GM13977 (cell line): ENCODE results near the gene SH3GL2.

Experiments
- DNase-seq: peaks from one replicate; pipeline ENCODE4 v3.0.0; 2012; ENCODE audit warnings: low spot score
- in situ Hi-C: fragments of 300-500 bp; cut with MboI; formaldehyde crosslinking; loops from one replicate; pipeline ENCODE4 v1.12.0; 2022; ENCODE audit warnings: low sequenced_read_pairs, low pct_unique_long_range_greater_than_20kb, mixed read lengths, inconsistent platforms; ENCODE audit not compliant: unreplicated experiment
- TF ChIP-seq, protein P1 (sequence below): IDR thresholded peaks from 2 replicates; pipeline ENCODE4 v1.5.1; 2012; ENCODE audit warnings: mild to moderate bottlenecking, control low read depth; ENCODE audit not compliant: insufficient read depth; ENCODE audit errors: extremely low read depth, missing control alignments

The SH3GL2 gene

GRCh38 chr9:17739022-17739421 lies 160.2 kb downstream of the SH3GL2 start:
- no peak for DNase-seq
- in situ Hi-C loops = no loop called here

GRCh38 chr9:17739736-17740135 lies 160.9 kb downstream of the SH3GL2 start:
- in situ Hi-C loops = no loop called here
- TF ChIP-seq, protein P1, sequence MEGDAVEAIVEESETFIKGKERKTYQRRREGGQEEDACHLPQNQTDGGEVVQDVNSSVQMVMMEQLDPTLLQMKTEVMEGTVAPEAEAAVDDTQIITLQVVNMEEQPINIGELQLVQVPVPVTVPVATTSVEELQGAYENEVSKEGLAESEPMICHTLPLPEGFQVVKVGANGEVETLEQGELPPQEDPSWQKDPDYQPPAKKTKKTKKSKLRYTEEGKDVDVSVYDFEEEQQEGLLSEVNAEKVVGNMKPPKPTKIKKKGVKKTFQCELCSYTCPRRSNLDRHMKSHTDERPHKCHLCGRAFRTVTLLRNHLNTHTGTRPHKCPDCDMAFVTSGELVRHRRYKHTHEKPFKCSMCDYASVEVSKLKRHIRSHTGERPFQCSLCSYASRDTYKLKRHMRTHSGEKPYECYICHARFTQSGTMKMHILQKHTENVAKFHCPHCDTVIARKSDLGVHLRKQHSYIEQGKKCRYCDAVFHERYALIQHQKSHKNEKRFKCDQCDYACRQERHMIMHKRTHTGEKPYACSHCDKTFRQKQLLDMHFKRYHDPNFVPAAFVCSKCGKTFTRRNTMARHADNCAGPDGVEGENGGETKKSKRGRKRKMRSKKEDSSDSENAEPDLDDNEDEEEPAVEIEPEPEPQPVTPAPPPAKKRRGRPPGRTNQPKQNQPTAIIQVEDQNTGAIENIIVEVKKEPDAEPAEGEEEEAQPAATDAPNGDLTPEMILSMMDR = no peak
- DNase-seq = no peak

More at GRCh38 chr9:17739022-17739421, 160.2 kb downstream of the SH3GL2 start:
- TF ChIP-seq, protein P1 = no peak

DNA sequence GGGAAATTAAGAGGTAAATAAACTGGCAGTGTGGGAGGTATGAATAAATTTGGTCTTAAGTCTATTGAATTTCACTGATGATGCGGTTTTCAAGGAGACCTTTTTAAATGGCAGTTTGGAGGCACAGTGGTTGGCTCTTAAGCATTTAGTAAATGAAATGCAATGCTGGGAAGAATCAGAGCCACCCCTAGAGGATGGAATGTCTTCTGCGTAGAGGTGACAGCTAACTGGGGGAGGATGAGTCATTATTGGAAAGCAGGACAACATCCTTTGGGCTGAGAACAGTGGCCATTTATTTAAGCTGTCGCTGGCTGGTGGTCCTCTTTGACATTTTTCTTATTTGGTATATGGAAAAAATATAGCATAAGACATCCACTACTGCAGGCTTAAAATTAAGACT lies 163.2 kb downstream of the SH3GL2 start:
- no peak for DNase-seq
- TF ChIP-seq, protein P1 = no peak
- in situ Hi-C loops = no loop called here

- TF ChIP-seq, protein P1 = no peak
- in situ Hi-C loops = no loop called here
- DNase-seq = no peak
Measured at GRCh38 chr9:17744786-17745185, 165.9 kb downstream of the SH3GL2 start.

DNA sequence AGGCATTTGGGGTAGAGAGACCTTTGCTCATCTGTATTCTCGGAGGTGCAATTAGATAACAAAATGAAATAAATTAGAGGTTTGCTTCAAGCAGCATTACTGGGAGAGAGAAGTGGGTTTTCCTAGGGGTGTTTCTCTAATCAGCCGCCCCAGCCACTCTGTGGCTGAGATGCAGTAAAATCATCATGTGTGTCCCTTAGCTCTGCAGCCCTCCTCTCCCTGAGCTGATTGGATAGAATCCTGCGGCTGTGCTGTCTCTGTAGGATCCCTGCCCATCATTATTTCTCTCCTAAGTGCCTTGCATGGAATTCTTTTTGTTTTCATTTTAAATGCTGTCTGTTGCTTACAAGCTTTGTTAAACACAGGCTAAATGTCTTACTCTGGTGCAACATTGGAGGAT lies 171.4 kb downstream of the SH3GL2 start:
- TF ChIP-seq, protein P1 = no peak
- in situ Hi-C loops = no loop called here

DNA sequence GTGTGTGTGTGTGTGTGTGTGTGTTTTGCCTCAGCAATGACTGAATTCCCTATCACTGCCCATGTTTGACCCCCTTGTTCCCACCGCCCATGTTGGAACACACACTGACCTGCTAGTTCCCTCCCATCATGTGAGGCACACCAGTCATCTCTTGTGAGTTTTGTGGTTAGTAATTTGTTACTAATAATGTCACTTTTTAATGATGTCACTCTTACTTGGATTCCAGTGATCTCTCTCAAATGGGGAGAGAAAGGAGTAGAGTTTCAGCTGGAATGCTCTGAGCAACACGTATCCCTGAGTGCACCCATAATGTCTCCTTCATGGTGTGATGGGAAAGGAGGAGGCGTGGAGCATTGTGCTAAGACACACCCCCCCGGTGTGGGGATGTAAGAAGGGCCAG lies 172.6 kb downstream of the SH3GL2 start:
- TF ChIP-seq, protein P1 = no peak
- DNase-seq = no peak
- in situ Hi-C loops = no loop called here

More for the DNA sequence above, 171.4 kb downstream of the SH3GL2 start:
- no peak for DNase-seq

DNA sequence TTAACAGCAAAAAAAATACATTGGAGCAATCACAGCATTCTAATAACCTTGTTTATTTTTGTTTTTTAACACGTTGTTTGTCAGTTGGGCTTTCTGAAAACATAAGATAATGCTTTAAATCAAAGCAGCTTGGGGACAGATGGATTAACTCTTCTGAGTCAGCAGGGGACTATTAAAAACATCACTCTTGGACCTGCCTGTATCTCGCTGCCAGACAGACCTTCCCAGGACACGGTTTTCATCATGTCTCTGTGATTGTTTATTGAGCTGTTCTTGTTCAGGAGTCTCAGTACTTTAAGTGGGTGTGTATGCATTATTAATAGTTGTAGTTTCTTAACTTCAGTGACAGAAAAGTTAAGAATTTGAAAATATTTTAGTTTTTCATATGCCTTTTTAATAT lies 173.2 kb downstream of the SH3GL2 start:
- in situ Hi-C loops = no loop called here

More for the DNA sequence above, 173.2 kb downstream of the SH3GL2 start:
- no peak for DNase-seq
- TF ChIP-seq, protein P1 = no peak
